ENCODE measurements around the gene LAD1. TPM values are rescaled to one million over a fixed set of nuclear protein-coding genes. Genes with fewer than 3 reads are reported as not detected.

The LAD1 gene
- total RNA-seq, 1 experiment from 2014 or later = 30.1 TPM

DNA sequence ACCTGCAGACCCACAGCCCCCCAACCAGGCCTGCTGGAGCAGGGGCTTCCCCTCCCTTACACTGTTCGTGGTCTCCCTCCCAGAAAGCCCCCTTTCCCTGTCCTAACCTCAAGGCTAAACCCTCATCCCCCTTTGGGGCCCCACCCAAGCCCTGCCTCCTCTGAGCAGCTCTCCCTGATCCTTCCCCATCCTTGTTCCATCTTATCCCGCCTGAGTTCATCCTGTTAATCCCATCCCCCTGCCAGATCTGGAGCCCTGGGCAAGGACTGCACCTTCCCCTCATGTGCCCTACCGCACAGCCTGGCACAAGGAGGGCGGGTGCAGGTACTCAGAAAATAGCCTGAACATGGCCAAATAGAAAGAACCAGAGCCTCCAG lies 14.7 kb downstream of the LAD1 start:
- Mint-ChIP-seq H3K36me3 (ENCODE audit: insufficient read depth in 1 of 3, low read depth in 3 of 3) (peaks cover 2 to 32% (median 11%) of the 10 kb centered on the region in 3 experiments; a peak in 5 of 7 replicates), H3K9me3 (no peaks in the 10 kb centered on the region), H3K4me3 (no peak overlapping the region), H3K27ac (no peak overlapping the region; a peak in 1 of 7 replicates), H3K27me3 (ENCODE audit: low read depth) (no peaks in the 10 kb centered on the region), H3K4me1 (peaks cover 9 to 15% of the 10 kb centered on the region in 2 experiments; a peak in 3 of 4 replicates)
- Histone ChIP-seq H2AK5ac (ENCODE audit: insufficient read length, low read length) (no peak overlapping the region), H2BK120ac (ENCODE audit: low read depth, low read length, poor library complexity, severe bottlenecking) (no peak overlapping the region), H3K4ac (ENCODE audit: low read depth, low read length) (no peak overlapping the region), H3T11ph (ENCODE audit: low read length) (no peak overlapping the region), H4K5ac (ENCODE audit: insufficient read length, low read depth, low read length) (no peak overlapping the region), H4K91ac (ENCODE audit: insufficient read length, low read depth, low read length) (no peak overlapping the region), H4K20me1 (ENCODE audit: control insufficient read depth, insufficient read depth, insufficient read length) (no peaks in the 10 kb centered on the region), H3K27ac (ENCODE audit: insufficient read length, low read depth, low read length) (no peak overlapping the region), H2BK15ac (ENCODE audit: low read depth, low read length) (no peak overlapping the region), H3K14ac (ENCODE audit: insufficient read depth, low read length) (no peak overlapping the region), H2BK20ac (ENCODE audit: low read depth, low read length, poor library complexity, severe bottlenecking) (no peak overlapping the region), H4K8ac (replicated peaks; ENCODE audit: insufficient read length, low read depth, low read length) (no peak overlapping the region), H3K18ac (ENCODE audit: insufficient read length, low read depth, low read length) (no peak overlapping the region), H3K4me2 (ENCODE audit: insufficient read depth, insufficient read length, low read length) (no peak overlapping the region), H2AFZ (ENCODE audit: low read length) (no peak overlapping the region), H3K9ac (ENCODE audit: extremely low read depth, insufficient read length, low read length) (no peak overlapping the region), H3K27me3 (ENCODE audit: insufficient read depth, low read length) (no peaks in the 10 kb centered on the region), H3K23me2 (ENCODE audit: insufficient read length, low read depth, low read length, poor library complexity, severe bottlenecking) (no peaks in the 10 kb centered on the region), H3K23ac (ENCODE audit: insufficient read length, low read depth, low read length) (no peak overlapping the region), H2BK12ac (ENCODE audit: insufficient read length, low read depth, low read length) (no peak overlapping the region), H3K4me1 (ENCODE audit: insufficient read depth, low read length) (no peaks in the 10 kb centered on the region), H3K56ac (ENCODE audit: insufficient read length, low read depth, low read length) (no peak overlapping the region), H3K9me3 (ENCODE audit: control insufficient read depth, low read depth, low read length) (no peaks in the 10 kb centered on the region), H3K79me2 (ENCODE audit: insufficient read depth, low read length) (no peaks in the 10 kb centered on the region), H3K79me1 (ENCODE audit: insufficient read depth, low read depth, low read length, poor library complexity, severe bottlenecking) (no peaks in the 10 kb centered on the region), H2BK5ac (ENCODE audit: insufficient read length, low read length) (no peak overlapping the region)
- WGBS (ENCODE audit: extremely low coverage, insufficient read length, low lambda C conversion rate) = no CpG with 5 or more reads among the region's 4 CpGs
- TF ChIP-seq, protein P1, sequence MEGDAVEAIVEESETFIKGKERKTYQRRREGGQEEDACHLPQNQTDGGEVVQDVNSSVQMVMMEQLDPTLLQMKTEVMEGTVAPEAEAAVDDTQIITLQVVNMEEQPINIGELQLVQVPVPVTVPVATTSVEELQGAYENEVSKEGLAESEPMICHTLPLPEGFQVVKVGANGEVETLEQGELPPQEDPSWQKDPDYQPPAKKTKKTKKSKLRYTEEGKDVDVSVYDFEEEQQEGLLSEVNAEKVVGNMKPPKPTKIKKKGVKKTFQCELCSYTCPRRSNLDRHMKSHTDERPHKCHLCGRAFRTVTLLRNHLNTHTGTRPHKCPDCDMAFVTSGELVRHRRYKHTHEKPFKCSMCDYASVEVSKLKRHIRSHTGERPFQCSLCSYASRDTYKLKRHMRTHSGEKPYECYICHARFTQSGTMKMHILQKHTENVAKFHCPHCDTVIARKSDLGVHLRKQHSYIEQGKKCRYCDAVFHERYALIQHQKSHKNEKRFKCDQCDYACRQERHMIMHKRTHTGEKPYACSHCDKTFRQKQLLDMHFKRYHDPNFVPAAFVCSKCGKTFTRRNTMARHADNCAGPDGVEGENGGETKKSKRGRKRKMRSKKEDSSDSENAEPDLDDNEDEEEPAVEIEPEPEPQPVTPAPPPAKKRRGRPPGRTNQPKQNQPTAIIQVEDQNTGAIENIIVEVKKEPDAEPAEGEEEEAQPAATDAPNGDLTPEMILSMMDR (conservative IDR thresholded peaks at IDR 0.05) = no peak
- DNase-seq = no peak
